Thyroid gland (tissue), 4 donors: ENCODE measurements around the gene WNT8B. TPM values are rescaled to one million over a fixed set of nuclear protein-coding genes. Genes with fewer than 3 reads are reported as not detected.

Source experiments
- DNase-seq, 2 donors: peaks; one replicate each; pipeline ENCODE4 v3.0.0-alpha.2; 2019
- H3K27ac ChIP-seq, 3 donors: fragments of 200-600 bp; sonication (generic); 1 replicate in 2 of 3; 2 replicates in 1 of 3; pipeline ENCODE4 v1.5.1; 2016 to 2019; ENCODE audit warnings: mild to moderate bottlenecking in 1 of 3, moderate library complexity in 1 of 3
- H3K27me3 ChIP-seq: fragments of 200-600 bp; sonication (generic); one replicate; pipeline ENCODE4 v1.5.1; 2019
- H3K36me3 ChIP-seq, 2 donors: fragments of 200-600 bp; sonication (generic); one replicate each; pipeline ENCODE4 v1.5.1; 2016 to 2019
- H3K4me1 ChIP-seq, 2 donors: fragments of 200-600 bp; sonication (generic); one replicate each; pipeline ENCODE4 v1.5.1; 2017 to 2019
- H3K4me3 ChIP-seq, 3 donors: fragments of 200-600 bp; sonication (generic); replicated peaks in 1 of 3; 1 replicate in 2 of 3; 2 replicates in 1 of 3; pipeline ENCODE4 v1.5.1; 2016; ENCODE audit warnings: mild to moderate bottlenecking in 1 of 3
- H3K9me3 ChIP-seq: fragments of 200-600 bp; sonication (generic); one replicate; pipeline ENCODE4 v1.5.1; 2017
- CTCF ChIP-seq, 6 experiments: fragments of 200-600 bp in 3 of 6; fragments of 450-650 bp in 3 of 6; sonication (generic) in 3 of 6; IDR thresholded peaks; one replicate each; pipeline ENCODE4 v1.5.1; 2016 to 2019; ENCODE audit warnings: antibody characterized with exemption in 6 of 6, mild to moderate bottlenecking in 2 of 6, inconsistent platforms in 1 of 6, moderate library complexity in 1 of 6
- POLR2A ChIP-seq, 2 donors: fragments of 450-650 bp; IDR thresholded peaks; one replicate each; pipeline ENCODE4 v1.6.1; 2017; ENCODE audit warnings: antibody characterized with exemption in 2 of 2, mild to moderate bottlenecking in 2 of 2, moderate library complexity in 1 of 2
- WGBS, 2 donors: methylation state at CpG; one replicate each; pipeline ENCODE4 v1.1.5; 2017; 5-methylcytosine and 5-hydroxymethylcytosine counted together
- intact Hi-C: fragments of 100-400 bp; cut with DNase I; formaldehyde crosslinking; loops from one replicate; pipeline ENCODE4 v1.15.1; 2023
- total RNA-seq, 4 donors: library from RNA; depleted of rRNA; stranded (reverse); fragments of >200 nt; gene quantifications; one replicate each; pipeline ENCODE4 v1.2.3, GENCODE V29; 2016

Gene WNT8B
- total RNA-seq, 4 donors from 2014 or later: not detected

GRCh38 chr10:100505164-100505563 is 42.4 kb downstream of the WNT8B start:
- peaks cover 0 to 3% of the 10 kb centered on the region in 2 donors for H3K36me3 ChIP-seq
- no peak overlapping the region for H3K4me3 ChIP-seq
- H3K27ac ChIP-seq: no peak overlapping the region
- TF ChIP-seq POLR2A (IDR thresholded peaks at IDR 0.05): no peak
- no peak for TF ChIP-seq CTCF (IDR thresholded peaks at IDR 0.05)
- no peaks in the 10 kb centered on the region for H3K4me1 ChIP-seq
- no peaks in the 10 kb centered on the region for H3K9me3 ChIP-seq
- WGBS, 2 donors: 96 to 100% methylated on average over 2 of the region's 2 CpGs
- H3K27me3 ChIP-seq: no peaks in the 10 kb centered on the region
- intact Hi-C loops: no loop called here
- no peak for DNase-seq

GRCh38 chr10:100506596-100507356 is 44.0 kb downstream of the WNT8B start:
- 95 to 97% methylated on average over 5 of the region's 5 CpGs for WGBS, 2 donors
- H3K4me3 ChIP-seq: no peak overlapping the region
- intact Hi-C loops: no loop called here
- DNase-seq: no peak
- no peaks in the 10 kb centered on the region for H3K27me3 ChIP-seq
- TF ChIP-seq CTCF (IDR thresholded peaks at IDR 0.05): no peak
- no peak for TF ChIP-seq POLR2A (IDR thresholded peaks at IDR 0.05)
- no peak overlapping the region for H3K27ac ChIP-seq
- H3K9me3 ChIP-seq: no peaks in the 10 kb centered on the region
- no peaks in the 10 kb centered on the region for H3K4me1 ChIP-seq
- peaks cover 0 to 3% of the 10 kb centered on the region in 2 donors for H3K36me3 ChIP-seq

- no peaks in the 10 kb centered on the region for H3K27me3 ChIP-seq
- no peak for TF ChIP-seq CTCF (IDR thresholded peaks at IDR 0.05)
- no peak for TF ChIP-seq POLR2A (IDR thresholded peaks at IDR 0.05)
- WGBS, 2 donors: 86 to 95% methylated on average over 4 to 5 of the region's 5 CpGs
Measured at GRCh38 chr10:100507357-100507732, 44.5 kb downstream of the WNT8B start.

GRCh38 chr10:100508266-100508665 is 45.5 kb downstream of the WNT8B start:
- Histone ChIP-seq H3K36me3 (no peaks in the 10 kb centered on the region), H3K9me3 (no peaks in the 10 kb centered on the region), H3K4me1 (no peaks in the 10 kb centered on the region), H3K27me3 (no peaks in the 10 kb centered on the region), H3K27ac (no peak overlapping the region), H3K4me3 (no peak overlapping the region)
- DNase-seq: no peak
- intact Hi-C loops: no loop called here
- TF ChIP-seq CTCF (IDR thresholded peaks at IDR 0.05) (no peak), POLR2A (IDR thresholded peaks at IDR 0.05) (no peak)
- WGBS, 2 donors: 55 to 65% methylated on average over 1 of the region's 1 CpG

More at GRCh38 chr10:100507357-100507732, 44.5 kb downstream of the WNT8B start:
- Histone ChIP-seq H3K4me1 (no peaks in the 10 kb centered on the region), H3K9me3 (no peaks in the 10 kb centered on the region), H3K27ac (no peak overlapping the region), H3K4me3 (no peak overlapping the region), H3K36me3 (no peaks in the 10 kb centered on the region)
- intact Hi-C loops: no loop called here
- no peak for DNase-seq

- WGBS, 2 donors: 55% methylated on average over 3 of the region's 3 CpGs
- H3K9me3 ChIP-seq: no peaks in the 10 kb centered on the region
- no peaks in the 10 kb centered on the region for H3K4me1 ChIP-seq
- H3K27me3 ChIP-seq: no peaks in the 10 kb centered on the region
- TF ChIP-seq CTCF (IDR thresholded peaks at IDR 0.05) (peak in 3 of 6 experiments; percentile 8 to 31 (median 15)), POLR2A (IDR thresholded peaks at IDR 0.05) (no peak)
- DNase-seq: no peak
- no peak overlapping the region for H3K4me3 ChIP-seq
- H3K36me3 ChIP-seq: no peaks in the 10 kb centered on the region
- intact Hi-C loops: no loop called here
- no peak overlapping the region for H3K27ac ChIP-seq
Measured at GRCh38 chr10:100508691-100509150, 45.9 kb downstream of the WNT8B start.
